CMK (cell line): Measurements from ENCODE around the gene ATG7.

Experiments
- DNase-seq: peaks from one replicate; pipeline ENCODE4 v3.0.0-alpha.2; 2010; ENCODE audit warnings: low read depth

ATG7 gene

GRCh38 chr3:11536936-11537612 is 264.9 kb downstream of the ATG7 start:
- DNase-seq, result no peak

GRCh38 chr3:11538581-11538980 is 266.4 kb downstream of the ATG7 start:
- no peak for DNase-seq

GRCh38 chr3:11539218-11539617 is 267.0 kb downstream of the ATG7 start:
- no peak for DNase-seq

- no peak for DNase-seq
Measured at GRCh38 chr3:11539677-11540076, 267.5 kb downstream of the ATG7 start.

GRCh38 chr3:11541321-11542303 is 269.4 kb downstream of the ATG7 start:
- no peak for DNase-seq

- DNase-seq, result no peak
Measured at GRCh38 chr3:11542551-11542950, 270.4 kb downstream of the ATG7 start.

GRCh38 chr3:11543141-11543947 is 271.1 kb downstream of the ATG7 start:
- DNase-seq, result no peak

- no peak for DNase-seq
Measured at GRCh38 chr3:11543948-11544387, 271.8 kb downstream of the ATG7 start.

- DNase-seq, result peak; percentile 58
Measured at GRCh38 chr3:11544412-11545181, 272.4 kb downstream of the ATG7 start.

GRCh38 chr3:11545186-11545851 is 273.1 kb downstream of the ATG7 start:
- DNase-seq, result no peak

GRCh38 chr3:11546657-11547302 is 274.6 kb downstream of the ATG7 start:
- no peak for DNase-seq

GRCh38 chr3:11547498-11547897 is 275.3 kb downstream of the ATG7 start:
- no peak for DNase-seq

- no peak for DNase-seq
Measured at GRCh38 chr3:11548721-11549131, 276.5 kb downstream of the ATG7 start.

GRCh38 chr3:11549580-11550140 is 277.5 kb downstream of the ATG7 start:
- DNase-seq, result no peak

- DNase-seq, result no peak
Measured at GRCh38 chr3:11551036-11551435, 278.8 kb downstream of the ATG7 start.

- DNase-seq, result no peak
Measured at GRCh38 chr3:11552289-11553264, 280.4 kb downstream of the ATG7 start.

- DNase-seq, result no peak
Measured at GRCh38 chr3:11553436-11554235, 281.4 kb downstream of the ATG7 start.

- DNase-seq, result no peak
Measured at GRCh38 chr3:11554236-11554610, 282.0 kb downstream of the ATG7 start.
